NCI-H2196 treated with DMSO at 0.1 percent for 48 hours (cell line): ENCODE results near the gene NASP.

ENCODE experiments used
- DNase-seq: peaks from one replicate; lab custom pipeline; 2025; ENCODE audit not compliant: unreplicated experiment; lab: John Stamatoyannopoulos, UW

NASP gene

GRCh38 chr1:45619149-45619921 is 35.5 kb downstream of the NASP start:
- no peak for DNase-seq

- no peak for DNase-seq
These were observed 37.0 kb downstream of the NASP start for GRCh38 chr1:45620588-45621500.

GRCh38 chr1:45621501-45621836 is 37.6 kb downstream of the NASP start:
- no peak for DNase-seq

GRCh38 chr1:45621895-45622523 is 38.2 kb downstream of the NASP start:
- DNase-seq, result no peak

GRCh38 chr1:45622524-45623394 is 38.9 kb downstream of the NASP start:
- DNase-seq, result no peak

GRCh38 chr1:45623972-45624371 is 40.1 kb downstream of the NASP start, which contains the start of gene CCDC17:
Gene CCDC17 (minus strand): TSS chr1:45624054. CDS start chr1:45623909, 145 bp downstream.
- DNase-seq, result no peak

GRCh38 chr1:45629035-45629434 is 45.2 kb downstream of the NASP start:
- no peak for DNase-seq

GRCh38 chr1:45630429-45630828 is 46.6 kb downstream of the NASP start:
- no peak for DNase-seq

- DNase-seq, result no peak
These were observed 51.4 kb downstream of the NASP start for GRCh38 chr1:45635211-45635610.

- DNase-seq, result no peak
These were observed 56.5 kb downstream of the NASP start for GRCh38 chr1:45640293-45640692.

- no peak for DNase-seq
These were observed 59.5 kb downstream of the NASP start for GRCh38 chr1:45643321-45643720.

- DNase-seq, result peak; percentile 21
These were observed 60.1 kb downstream of the NASP start for GRCh38 chr1:45643978-45644377.

GRCh38 chr1:45644661-45645060 is 60.8 kb downstream of the NASP start:
- DNase-seq, result no peak

GRCh38 chr1:45647248-45648021 is 63.6 kb downstream of the NASP start:
- no peak for DNase-seq

- no peak for DNase-seq
These were observed 70.9 kb downstream of the NASP start for GRCh38 chr1:45654540-45655280.

- no peak for DNase-seq
These were observed 72.9 kb downstream of the NASP start for GRCh38 chr1:45656573-45657226.

GRCh38 chr1:45658171-45658570 is 74.3 kb downstream of the NASP start:
- no peak for DNase-seq

- no peak for DNase-seq
These were observed 75.4 kb downstream of the NASP start for GRCh38 chr1:45659222-45659621.

- no peak for DNase-seq
These were observed 76.5 kb downstream of the NASP start for GRCh38 chr1:45660336-45660735.
